Heart left ventricle (tissue), 16 donors: ENCODE data around the gene ANAPC2. TPM values are rescaled to one million over a fixed set of nuclear protein-coding genes. Genes with fewer than 3 reads are reported as not detected.

Experiments
- ATAC-seq, 4 donors: fragments of 200-7000 bp; cut with Tn5 transposase; one replicate each; pipeline ENCODE4 v1.9.1; 2020 to 2022; ENCODE audit warnings: moderate library complexity in 4 of 4, mild to moderate bottlenecking in 3 of 4, moderate number of reproducible peaks in 1 of 4
- DNase-seq, 5 donors: peaks; one replicate each; pipeline ENCODE4 v3.0.0-alpha.2; 2020
- H3K27ac ChIP-seq, 12 donors: fragments of 200-600 bp; sonication (generic) in 4 of 12; one replicate each; pipeline versions ENCODE4 v1.5.0 to v1.8.0; 2016 to 2022; ENCODE audit warnings: mild to moderate bottlenecking in 2 of 12
- H3K27me3 ChIP-seq, 9 donors: fragments of 200-600 bp; sonication (generic) in 2 of 9; one replicate each; pipeline versions ENCODE4 v1.5.1 to v1.8.0; 2016 to 2022; ENCODE audit warnings: mild to moderate bottlenecking in 3 of 9
- H3K36me3 ChIP-seq, 9 donors: fragments of 200-600 bp; sonication (generic) in 2 of 9; one replicate each; pipeline versions ENCODE4 v1.5.0 to v1.8.0; 2018 to 2022; ENCODE audit warnings: mild to moderate bottlenecking in 2 of 9
- H3K4me1 ChIP-seq, 12 donors: fragments of 200-600 bp; sonication (generic) in 4 of 12; one replicate each; pipeline versions ENCODE4 v1.5.0 to v1.8.0; 2016 to 2022; ENCODE audit warnings: mild to moderate bottlenecking in 3 of 12
- H3K4me3 ChIP-seq, 12 donors: fragments of 200-600 bp; sonication (generic) in 4 of 12; one replicate each; pipeline versions ENCODE4 v1.5.0 to v1.8.0; 2017 to 2022; ENCODE audit warnings: mild to moderate bottlenecking in 9 of 12, moderate library complexity in 4 of 12
- H3K9me3 ChIP-seq, 12 donors: fragments of 200-600 bp; sonication (generic) in 4 of 12; one replicate each; pipeline versions ENCODE4 v1.5.0 to v1.8.0; 2016 to 2022; ENCODE audit warnings: mild to moderate bottlenecking in 1 of 12
- POLR2A ChIP-seq, 2 donors: fragments of 450-650 bp; IDR thresholded peaks; one replicate each; pipeline ENCODE4 v1.6.1; 2017; ENCODE audit warnings: antibody characterized with exemption in 2 of 2, mild to moderate bottlenecking in 2 of 2, moderate library complexity in 2 of 2
- WGBS, 4 donors: extraction: QIAGEN DNeasy Blood & Tissue Kit in 2 of 4; methylation state at CpG; one replicate each; pipeline versions ENCODE4 v1.1.5 to v1.1.7; 2013 to 2018; 5-methylcytosine and 5-hydroxymethylcytosine counted together
- intact Hi-C, 10 donors: fragments of 100-400 bp; cut with DNase I; formaldehyde crosslinking; loops; one replicate each; pipeline versions ENCODE4 v1.11.1 to v1.14.2; 2022
- polyA plus RNA-seq, 2 donors: library from polyadenylated mRNA; stranded (reverse); fragments of 200-250 nt; gene quantifications; one replicate each; pipeline ENCODE4 v1.2.3, GENCODE V29; 2013
- total RNA-seq, 9 donors: library from RNA; depleted of rRNA in 2 of 9; stranded (reverse); fragments of >200 nt in 2 of 9; fragmentation: NEBNext Ultra II Directional in 3 of 9; extraction: Animal tissue kit (Norgen Biotek cat#: 25700) in 3 of 9; gene quantifications; one replicate each; pipeline versions ENCODE4 v1.1.0 to v1.2.4, GENCODE V29; 2016 to 2023
- TF ChIP-seq, protein P1 (sequence below), 12 donors: fragments of 200-600 bp; sonication (generic) in 4 of 12; IDR thresholded peaks; one replicate each; pipeline versions ENCODE4 v1.5.0 to v1.8.0; 2018 to 2022; ENCODE audit warnings: antibody characterized with exemption in 12 of 12, mild to moderate bottlenecking in 5 of 12
- donor health status: ischemic (EF 13 %, LVEDD 7.1; RV severe dilation, severe dysfunction).
- donor health status: healthy with polysubstance abuse.
- donor health status: DM: no; HTN: yes; CAD: no.
- donor health status: DM: no; HTN: no; CAD: no.
- donor health status: ischemic (EF 25% LVEDD 6.9; RV normal size, moderate dysfunction).
- donor health status: ischemic (EF 25% LVEDD 5.7; RV mildly dilated, moderate dysfunction).
- donor health status: healthy.
- donor health status: DM: yes; HTN: yes; CAD: no.
- donor health status: ischemic (EF 35%, LVEDD 5.7; RV mildly dilated, moderate dysfunction).
- donor health status: nonischemic (EF 11% LVEDD 7.7; RV severe dilation, severe dysfunction).
- donor health status: DM: yes; HTN: yes; CAD: no.
- donor health status: PGD.
- donor health status: ischemic (EF 29% LVEDD 5.4; RV normal size, mild dysfunction).
- donor health status: nonischemic (EF 23%, LVEDD 6.1; RV moderate dilation, normal function).

ANAPC2 gene
- total and polyA plus RNA-seq, 11 donors = 14.3 to 35.9 (median 28.9) TPM

DNA sequence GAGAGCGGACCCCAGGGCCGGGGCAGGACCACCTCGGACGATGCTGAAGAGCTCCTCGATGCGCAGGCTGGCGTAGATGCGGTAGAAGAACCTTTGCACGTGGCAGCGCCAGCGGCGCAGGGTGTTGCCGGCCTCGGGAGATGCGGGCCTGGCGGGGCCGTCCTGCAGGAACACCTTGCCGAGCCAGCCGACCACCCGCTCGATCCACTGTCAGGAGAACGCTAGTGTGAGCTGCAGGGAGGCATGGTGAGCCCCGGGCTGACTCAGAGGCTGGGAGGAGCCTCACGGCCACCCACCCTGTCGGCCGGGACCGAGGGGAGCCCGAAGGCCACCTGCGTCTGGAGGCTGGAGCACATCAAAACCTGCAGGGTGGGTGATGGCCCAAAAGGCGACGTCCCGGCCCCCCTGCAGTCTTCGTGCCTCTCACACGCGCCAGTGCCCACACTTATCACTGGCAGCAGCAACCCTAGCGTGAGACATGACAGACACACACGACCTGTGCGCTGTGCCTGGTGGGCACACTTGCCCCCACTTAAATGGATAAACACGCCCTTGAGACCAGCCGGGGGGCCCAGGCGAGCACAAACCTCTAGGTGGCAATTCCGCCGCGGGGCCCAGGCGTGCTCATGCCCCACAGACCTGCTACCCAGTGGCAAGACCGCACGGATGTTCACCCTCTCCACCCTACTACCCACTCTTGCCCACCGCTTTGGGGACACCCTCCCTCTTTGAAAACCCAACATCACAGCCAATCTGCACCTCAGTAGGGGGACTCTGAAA is 3.3 kb downstream of the ANAPC2 start:
- ATAC-seq (no peak), DNase-seq (no peak)
- H3K4me3 ChIP-seq = no peak overlapping the region
- no peak for TF ChIP-seq POLR2A (IDR thresholded peaks at IDR 0.05)
- TF ChIP-seq, protein P1, sequence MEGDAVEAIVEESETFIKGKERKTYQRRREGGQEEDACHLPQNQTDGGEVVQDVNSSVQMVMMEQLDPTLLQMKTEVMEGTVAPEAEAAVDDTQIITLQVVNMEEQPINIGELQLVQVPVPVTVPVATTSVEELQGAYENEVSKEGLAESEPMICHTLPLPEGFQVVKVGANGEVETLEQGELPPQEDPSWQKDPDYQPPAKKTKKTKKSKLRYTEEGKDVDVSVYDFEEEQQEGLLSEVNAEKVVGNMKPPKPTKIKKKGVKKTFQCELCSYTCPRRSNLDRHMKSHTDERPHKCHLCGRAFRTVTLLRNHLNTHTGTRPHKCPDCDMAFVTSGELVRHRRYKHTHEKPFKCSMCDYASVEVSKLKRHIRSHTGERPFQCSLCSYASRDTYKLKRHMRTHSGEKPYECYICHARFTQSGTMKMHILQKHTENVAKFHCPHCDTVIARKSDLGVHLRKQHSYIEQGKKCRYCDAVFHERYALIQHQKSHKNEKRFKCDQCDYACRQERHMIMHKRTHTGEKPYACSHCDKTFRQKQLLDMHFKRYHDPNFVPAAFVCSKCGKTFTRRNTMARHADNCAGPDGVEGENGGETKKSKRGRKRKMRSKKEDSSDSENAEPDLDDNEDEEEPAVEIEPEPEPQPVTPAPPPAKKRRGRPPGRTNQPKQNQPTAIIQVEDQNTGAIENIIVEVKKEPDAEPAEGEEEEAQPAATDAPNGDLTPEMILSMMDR (IDR thresholded peaks at IDR 0.05) = no peak
- H3K9me3 ChIP-seq = no peaks in the 10 kb centered on the region
- 92 to 97% (median 94%) methylated on average over 14 to 48 of the region's 48 CpGs for WGBS, 4 donors
- peaks cover 0 to 73% (median 51%) of the 10 kb centered on the region in 9 donors for H3K36me3 ChIP-seq
- H3K27ac ChIP-seq = no peak overlapping the region
- intact Hi-C loops = loop anchor here (5.0 to 10.0 kb wide), 5 partner anchors 37 to 70 kb away; partner anchors contain the start of genes CYSRT1 (in 4 of the 10), RNF224 (in 4 of the 10), RNF208 (in 2 of the 10) and DPP7 (in 1 of the 10)
- no peaks in the 10 kb centered on the region for H3K27me3 ChIP-seq
- H3K4me1 ChIP-seq = peaks cover 14 to 48% (median 30%) of the 10 kb centered on the region in 12 donors

- H3K27me3 ChIP-seq = no peaks in the 10 kb centered on the region
- no peak overlapping the region for H3K4me3 ChIP-seq
- 90 to 92% (median 91%) methylated on average over 26 to 27 of the region's 27 CpGs for WGBS, 4 donors
- DNase-seq = no peak
- H3K4me1 ChIP-seq = peaks cover 7 to 38% (median 20%) of the 10 kb centered on the region in 12 donors
- intact Hi-C loops = loop anchor here in 4 of 10 donors (10.0 kb wide), 2 partner anchors 59 to 69 kb away; partner anchors contain the start of gene DPP7 (in 1 of the 4)
- no peaks in the 10 kb centered on the region for H3K9me3 ChIP-seq
- peaks cover 0 to 75% (median 55%) of the 10 kb centered on the region in 9 donors for H3K36me3 ChIP-seq
- H3K27ac ChIP-seq = no peak overlapping the region
- no peak for TF ChIP-seq POLR2A (IDR thresholded peaks at IDR 0.05)
- TF ChIP-seq, protein P1 (IDR thresholded peaks at IDR 0.05) = no peak
- no peak for ATAC-seq
Observed at GRCh38 chr9:137183980-137184595, 4.3 kb downstream of the ANAPC2 start.

DNA sequence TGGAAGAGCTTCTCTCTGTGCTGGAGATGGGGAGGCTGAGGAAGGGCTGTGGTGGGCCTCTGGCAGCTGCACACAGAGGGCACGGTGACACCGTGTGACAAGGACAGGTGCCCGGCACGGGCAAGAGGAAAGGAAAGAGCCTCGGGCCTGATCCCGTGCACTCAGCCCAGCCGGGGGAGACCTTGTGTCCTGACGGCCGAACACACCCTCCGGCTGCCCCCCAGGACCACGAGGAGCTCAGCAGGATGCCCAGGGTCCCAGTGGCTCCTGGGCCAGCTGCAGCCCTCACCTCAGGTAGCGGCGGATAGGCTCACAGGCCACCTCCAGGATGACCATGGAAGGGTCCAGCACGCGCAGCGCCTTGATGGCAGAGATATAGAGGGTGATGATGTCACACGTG is 5.5 kb downstream of the ANAPC2 start:
- H3K9me3 ChIP-seq = no peaks in the 10 kb centered on the region
- 86 to 96% (median 92%) methylated on average over 12 to 17 of the region's 17 CpGs for WGBS, 4 donors
- ATAC-seq (no peak), DNase-seq (no peak)
- intact Hi-C loops = loop anchor here in 4 of 10 donors (10.0 kb wide), 2 partner anchors 58 to 68 kb away; partner anchors contain the start of gene DPP7 (in 1 of the 4)
- H3K27me3 ChIP-seq = no peaks in the 10 kb centered on the region
- peaks cover 0 to 87% (median 64%) of the 10 kb centered on the region in 9 donors for H3K36me3 ChIP-seq
- TF ChIP-seq POLR2A (IDR thresholded peaks at IDR 0.05) = no peak
- TF ChIP-seq, protein P1 (IDR thresholded peaks at IDR 0.05) = no peak
- peaks cover 7 to 33% (median 19%) of the 10 kb centered on the region in 12 donors for H3K4me1 ChIP-seq
- no peak overlapping the region for H3K4me3 ChIP-seq
- no peak overlapping the region for H3K27ac ChIP-seq

DNA sequence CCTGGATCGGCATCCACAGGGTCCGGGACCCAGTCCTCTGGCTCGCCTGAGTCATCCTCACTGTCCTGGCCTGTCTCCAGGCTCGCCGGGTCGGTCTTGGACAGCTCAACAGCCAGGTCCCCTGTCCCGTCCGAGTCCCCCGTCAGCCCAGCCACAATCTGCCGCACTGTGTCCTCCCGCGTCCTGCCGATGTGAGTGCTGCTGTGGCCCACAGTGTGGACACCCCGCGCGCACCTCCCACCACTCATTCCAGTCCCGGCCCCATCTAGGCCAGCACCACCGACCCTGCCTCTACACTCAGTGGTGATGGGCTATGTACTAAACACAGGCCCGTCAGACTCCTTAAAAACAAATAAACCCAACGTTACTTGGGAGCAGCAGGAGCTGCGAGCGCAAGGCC is 6.7 kb downstream of the ANAPC2 start:
- 90 to 96% (median 95%) methylated on average over 21 to 22 of the region's 22 CpGs for WGBS, 4 donors
- DNase-seq (no peak), ATAC-seq (no peak)
- peaks cover 0 to 94% (median 68%) of the 10 kb centered on the region in 9 donors for H3K36me3 ChIP-seq
- H3K4me1 ChIP-seq = peaks cover 0 to 21% (median 7%) of the 10 kb centered on the region in 12 donors
- H3K27ac ChIP-seq = no peak overlapping the region
- H3K9me3 ChIP-seq = no peaks in the 10 kb centered on the region
- intact Hi-C loops = loop anchor here in 4 of 10 donors (10.0 kb wide), 2 partner anchors 57 to 67 kb away; partner anchors contain the start of gene DPP7 (in 1 of the 4)
- TF ChIP-seq, protein P1 (IDR thresholded peaks at IDR 0.05) = no peak
- TF ChIP-seq POLR2A (IDR thresholded peaks at IDR 0.05) = no peak
- H3K27me3 ChIP-seq = no peaks in the 10 kb centered on the region
- no peak overlapping the region for H3K4me3 ChIP-seq
